Kidney epithelial cell (primary cell): ENCODE results near the gene SHISA6. TPM values are rescaled to one million over a fixed set of nuclear protein-coding genes. Genes with fewer than 3 reads are reported as not detected.

ENCODE experiments used
- DNase-seq: peaks from one replicate; pipeline ENCODE4 v3.0.0-alpha.2; 2010; ENCODE audit warnings: low read depth
- H3K27me3 ChIP-seq: 2 replicates; pipeline ENCODE4 v1.6.0; 2011; ENCODE audit warnings: low read length; ENCODE audit not compliant: control insufficient read depth, insufficient read depth
- H3K36me3 ChIP-seq: 2 replicates; pipeline ENCODE4 v1.5.1; 2011; ENCODE audit warnings: low read length; ENCODE audit not compliant: control insufficient read depth, insufficient read depth
- H3K4me3 ChIP-seq: 2 replicates; pipeline ENCODE4 v1.5.1; 2011; ENCODE audit warnings: low read depth, mild to moderate bottlenecking, control low read depth, low read length
- CTCF ChIP-seq: IDR thresholded peaks from 2 replicates; pipeline ENCODE4 v1.5.1; 2011; ENCODE audit warnings: mild to moderate bottlenecking, moderate library complexity, low read length, control low read depth, inconsistent platforms; ENCODE audit not compliant: insufficient read depth, poor library complexity, severe bottlenecking
- total RNA-seq: library from RNA; depleted of rRNA; stranded (reverse); fragments of >200 nt; gene quantifications from 2 replicates; pipeline ENCODE4 v1.2.3, GENCODE V29; 2015

SHISA6 gene
- total RNA-seq: 0.55 and 0.71 TPM in 2 replicates

DNA sequence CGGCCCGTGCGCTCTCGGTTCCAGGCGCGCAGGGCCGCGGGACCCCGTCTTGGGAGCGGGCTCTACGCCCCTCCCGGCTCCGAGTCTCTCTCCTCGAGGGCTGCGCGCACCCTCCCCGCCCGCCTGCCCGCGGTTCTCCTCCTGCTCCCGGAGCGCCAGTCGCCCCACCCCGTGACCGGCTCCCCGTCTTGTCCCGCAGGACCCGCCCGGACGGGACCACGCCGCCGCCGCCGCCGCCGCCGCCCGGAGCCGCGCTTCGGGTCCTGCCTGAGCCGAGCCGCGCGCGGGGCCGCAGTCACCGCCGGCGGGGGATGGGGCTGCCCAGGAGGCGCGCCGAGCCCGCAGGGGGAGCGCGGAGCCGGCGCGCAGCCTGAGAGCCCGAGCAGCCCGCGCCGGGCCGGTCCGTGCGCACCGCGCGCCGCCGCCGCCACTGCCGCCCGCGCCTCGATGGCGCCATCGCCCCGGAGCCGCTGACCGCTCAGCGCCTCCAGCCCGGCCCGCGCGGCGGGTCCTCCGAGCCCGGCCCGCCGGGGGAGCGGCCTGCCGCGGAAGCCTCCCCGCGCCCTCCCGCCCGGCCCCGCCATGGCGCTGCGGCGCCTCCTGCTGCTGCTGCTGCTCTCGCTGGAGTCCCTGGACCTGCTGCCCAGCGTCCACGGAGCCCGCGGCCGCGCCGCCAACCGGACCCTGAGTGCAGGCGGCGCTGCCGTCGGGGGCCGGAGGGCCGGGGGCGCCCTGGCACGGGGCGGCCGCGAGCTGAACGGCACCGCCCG, at the start of gene SHISA6:
Gene SHISA6, plus strand, starts transcription at position 373 of the 770 bp plus-strand sequence.
- peaks cover 34% of the 10 kb centered on the region for H3K27me3 ChIP-seq
- H3K4me3 ChIP-seq: peak within 1 kb of the TSS; percentile 16

GRCh38 chr17:11195801-11196200, 45.2 kb upstream of the SHISA6 start:
- Histone ChIP-seq H3K36me3 (no peaks in the 10 kb centered on the region), H3K27me3 (no peaks in the 10 kb centered on the region), H3K4me3 (no peak overlapping the region)
- DNase-seq: no peak
- TF ChIP-seq CTCF: no peak

More for the DNA sequence above, at the start of gene SHISA6:
- no peak for DNase-seq
- no peaks in the 10 kb centered on the region for H3K36me3 ChIP-seq
- no peak for TF ChIP-seq CTCF

GRCh38 chr17:11204991-11205390, 36.0 kb upstream of the SHISA6 start:
- DNase-seq: no peak

DNA sequence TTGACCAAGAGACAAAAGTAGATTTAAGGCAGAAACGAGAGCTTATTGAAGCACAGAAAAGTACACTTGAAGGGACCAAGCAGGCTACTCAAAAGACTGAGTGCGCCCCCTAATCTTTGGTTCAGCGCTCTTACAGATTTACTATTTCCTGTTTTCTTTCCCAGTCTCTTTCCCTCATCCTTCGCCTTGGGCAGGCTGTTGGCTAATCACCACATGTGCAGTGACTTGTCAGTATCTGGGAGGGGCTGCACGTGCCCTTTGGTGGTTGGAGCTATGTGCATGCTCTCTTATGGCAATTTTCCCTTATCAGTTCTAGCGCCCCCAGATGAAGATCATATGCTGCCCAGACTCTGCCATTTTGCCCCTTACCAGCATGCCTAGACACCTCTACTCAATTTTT, 35.4 kb upstream of the SHISA6 start:
- DNase-seq: no peak
- Histone ChIP-seq H3K36me3 (no peaks in the 10 kb centered on the region), H3K4me3 (no peak overlapping the region), H3K27me3 (no peaks in the 10 kb centered on the region)
- no peak for TF ChIP-seq CTCF

More at GRCh38 chr17:11204991-11205390, 36.0 kb upstream of the SHISA6 start:
- H3K27me3 ChIP-seq: no peaks in the 10 kb centered on the region
- no peak for TF ChIP-seq CTCF
- H3K4me3 ChIP-seq: no peak overlapping the region
- H3K36me3 ChIP-seq: no peaks in the 10 kb centered on the region

GRCh38 chr17:11209906-11210305, 31.1 kb upstream of the SHISA6 start:
- no peak overlapping the region for H3K4me3 ChIP-seq
- DNase-seq: no peak
- no peaks in the 10 kb centered on the region for H3K27me3 ChIP-seq
- no peaks in the 10 kb centered on the region for H3K36me3 ChIP-seq
- no peak for TF ChIP-seq CTCF

GRCh38 chr17:11212792-11213191, 28.2 kb upstream of the SHISA6 start:
- H3K36me3 ChIP-seq: no peaks in the 10 kb centered on the region
- H3K27me3 ChIP-seq: no peaks in the 10 kb centered on the region
- H3K4me3 ChIP-seq: no peak overlapping the region
- TF ChIP-seq CTCF: no peak
- no peak for DNase-seq
